ENCODE data around the gene MAST4. TPM values are rescaled to one million over a fixed set of nuclear protein-coding genes. Genes with fewer than 3 reads are reported as not detected.

Gene MAST4
- polyA plus RNA-seq, 1 donor from 2014 or later: 11.8 TPM

GRCh38 chr5:67031057-67031443 is 434.9 kb downstream of the MAST4 start:
- H3K27me3 Mint-ChIP-seq: peaks cover 3% of the 10 kb centered on the region
- H3K27ac Mint-ChIP-seq: no peak overlapping the region
- no peak overlapping the region for H3K4me3 Mint-ChIP-seq
- no peaks in the 10 kb centered on the region for H3K36me3 Mint-ChIP-seq
- H3K9me3 Mint-ChIP-seq: no peaks in the 10 kb centered on the region
- H3K4me1 Mint-ChIP-seq: peaks cover 0 to 7% (median 3%) of the 10 kb centered on the region in 3 donors

- H3K4me3 Mint-ChIP-seq: no peak overlapping the region
Observed at GRCh38 chr5:67031692-67032091, 435.5 kb downstream of the MAST4 start.

GRCh38 chr5:67032921-67033664 is 436.9 kb downstream of the MAST4 start:
- no peaks in the 10 kb centered on the region for H3K9me3 Mint-ChIP-seq
- H3K4me3 Mint-ChIP-seq: no peak overlapping the region
- H3K36me3 Mint-ChIP-seq: peaks cover 3% of the 10 kb centered on the region
- H3K27me3 Mint-ChIP-seq: peaks cover 3% of the 10 kb centered on the region
- H3K27ac Mint-ChIP-seq: peak overlapping the region in 1 of 3 donors; percentile 65
- peaks cover 0 to 7% (median 3%) of the 10 kb centered on the region in 3 donors for H3K4me1 Mint-ChIP-seq

More at GRCh38 chr5:67031692-67032091, 435.5 kb downstream of the MAST4 start:
- Mint-ChIP-seq H3K4me1 (peaks cover 0 to 7% (median 3%) of the 10 kb centered on the region in 3 donors), H3K27me3 (peaks cover 3% of the 10 kb centered on the region), H3K27ac (no peak overlapping the region), H3K36me3 (peaks cover 3% of the 10 kb centered on the region), H3K9me3 (no peaks in the 10 kb centered on the region)

- Mint-ChIP-seq H3K27ac (no peak overlapping the region), H3K27me3 (peaks cover 3% of the 10 kb centered on the region), H3K4me3 (no peak overlapping the region), H3K36me3 (peaks cover 3% of the 10 kb centered on the region), H3K9me3 (no peaks in the 10 kb centered on the region), H3K4me1 (peaks cover 0 to 6% (median 3%) of the 10 kb centered on the region in 3 donors)
Observed at GRCh38 chr5:67033880-67034651, 437.9 kb downstream of the MAST4 start.

- Mint-ChIP-seq H3K36me3 (peaks cover 3% of the 10 kb centered on the region), H3K9me3 (no peaks in the 10 kb centered on the region), H3K4me1 (peaks cover 0 to 5% (median 3%) of the 10 kb centered on the region in 3 donors), H3K27me3 (peaks cover 3% of the 10 kb centered on the region), H3K27ac (no peak overlapping the region), H3K4me3 (no peak overlapping the region)
Observed at GRCh38 chr5:67035098-67035740, 439.0 kb downstream of the MAST4 start.

GRCh38 chr5:67037171-67037570 is 441.0 kb downstream of the MAST4 start:
- Mint-ChIP-seq H3K27me3 (peaks cover 3% of the 10 kb centered on the region), H3K27ac (no peak overlapping the region), H3K36me3 (peaks cover 3% of the 10 kb centered on the region), H3K4me3 (no peak overlapping the region), H3K4me1 (peaks cover 0 to 7% (median 3%) of the 10 kb centered on the region in 3 donors), H3K9me3 (no peaks in the 10 kb centered on the region)

GRCh38 chr5:67038817-67039603 is 442.8 kb downstream of the MAST4 start:
- no peak overlapping the region for H3K4me3 Mint-ChIP-seq
- H3K36me3 Mint-ChIP-seq: peaks cover 3% of the 10 kb centered on the region
- peaks cover 0 to 3% (median 0%) of the 10 kb centered on the region in 3 donors for H3K4me1 Mint-ChIP-seq
- no peaks in the 10 kb centered on the region for H3K9me3 Mint-ChIP-seq
- peaks cover 3% of the 10 kb centered on the region for H3K27me3 Mint-ChIP-seq
- no peak overlapping the region for H3K27ac Mint-ChIP-seq

- H3K27me3 Mint-ChIP-seq: no peaks in the 10 kb centered on the region
- peaks cover 0 to 3% (median 0%) of the 10 kb centered on the region in 3 donors for H3K4me1 Mint-ChIP-seq
- H3K9me3 Mint-ChIP-seq: no peaks in the 10 kb centered on the region
- no peak overlapping the region for H3K4me3 Mint-ChIP-seq
- no peaks in the 10 kb centered on the region for H3K36me3 Mint-ChIP-seq
- H3K27ac Mint-ChIP-seq: no peak overlapping the region
Observed at GRCh38 chr5:67042176-67043003, 446.2 kb downstream of the MAST4 start.

- Mint-ChIP-seq H3K36me3 (no peaks in the 10 kb centered on the region), H3K9me3 (no peaks in the 10 kb centered on the region), H3K27me3 (no peaks in the 10 kb centered on the region), H3K4me1 (peaks cover 0 to 3% (median 0%) of the 10 kb centered on the region in 3 donors), H3K27ac (no peak overlapping the region), H3K4me3 (no peak overlapping the region)
Observed at GRCh38 chr5:67043796-67044511, 447.8 kb downstream of the MAST4 start.

GRCh38 chr5:67045816-67046740 is 449.9 kb downstream of the MAST4 start:
- Mint-ChIP-seq H3K36me3 (no peaks in the 10 kb centered on the region), H3K4me3 (no peak overlapping the region), H3K4me1 (peaks cover 0 to 11% (median 7%) of the 10 kb centered on the region in 3 donors), H3K27ac (no peak overlapping the region), H3K27me3 (no peaks in the 10 kb centered on the region), H3K9me3 (no peaks in the 10 kb centered on the region)

GRCh38 chr5:67047160-67047559 is 451.0 kb downstream of the MAST4 start:
- no peaks in the 10 kb centered on the region for H3K27me3 Mint-ChIP-seq
- peaks cover 0 to 13% (median 7%) of the 10 kb centered on the region in 3 donors for H3K4me1 Mint-ChIP-seq
- no peaks in the 10 kb centered on the region for H3K9me3 Mint-ChIP-seq
- no peaks in the 10 kb centered on the region for H3K36me3 Mint-ChIP-seq
- H3K4me3 Mint-ChIP-seq: no peak overlapping the region
- H3K27ac Mint-ChIP-seq: no peak overlapping the region

GRCh38 chr5:67047616-67048015 is 451.4 kb downstream of the MAST4 start:
- H3K4me1 Mint-ChIP-seq: peaks cover 0 to 13% (median 7%) of the 10 kb centered on the region in 3 donors
- H3K4me3 Mint-ChIP-seq: no peak overlapping the region
- no peaks in the 10 kb centered on the region for H3K27me3 Mint-ChIP-seq
- no peaks in the 10 kb centered on the region for H3K36me3 Mint-ChIP-seq
- H3K27ac Mint-ChIP-seq: no peak overlapping the region
- H3K9me3 Mint-ChIP-seq: no peaks in the 10 kb centered on the region

Data from IgD-negative memory B cell (primary cell).